B cell (primary cell): ENCODE data around the gene ELF1. TPM values are rescaled to one million over a fixed set of nuclear protein-coding genes. Genes with fewer than 3 reads are reported as not detected.

Experiments used
- ATAC-seq: fragments of 200-7000 bp; cut with Tn5 transposase; one replicate; pipeline ENCODE4 v1.10.0; 2021; ENCODE audit warnings: low read depth, mild to moderate bottlenecking, moderate number of reproducible peaks, moderate library complexity
- CTCF ChIA-PET: fragments of 350-600 bp; sonication (Branson Sonifier 250); formaldehyde crosslinking; loops from one replicate; lab custom pipeline; 2021; ENCODE audit warnings: antibody characterized with exemption, inconsistent platforms; lab: Charles Lee
- POLR2A ChIA-PET: fragments of 350-600 bp; sonication (Branson Sonifier 250); formaldehyde crosslinking; loops from one replicate; lab custom pipeline; 2021; ENCODE audit warnings: antibody characterized with exemption; lab: Charles Lee
- DNase-seq: peaks from one replicate; pipeline ENCODE4 v3.0.0; 2013
- H2AFZ ChIP-seq: 2 replicates; pipeline ENCODE4 v1.6.1; 2012; ENCODE audit warnings: mild to moderate bottlenecking, low read depth, low read length; ENCODE audit not compliant: insufficient read depth, poor library complexity, severe bottlenecking
- H3K27ac ChIP-seq, 2 donors: 1 replicate in 1 of 2; 2 replicates in 1 of 2; pipeline ENCODE4 v1.5.1; 2012 to 2013; ENCODE audit warnings: low read length in 2 of 2, mild to moderate bottlenecking in 2 of 2, moderate library complexity in 1 of 2
- H3K27me3 ChIP-seq, 4 experiments: fragments of 200-600 bp in 1 of 4; sonication (generic) in 1 of 4; replicated peaks in 1 of 4; 1 replicate in 2 of 4; 2 replicates in 2 of 4; pipeline versions ENCODE4 v1.6.1 to v1.7.0; 2013 to 2016; ENCODE audit warnings: low read length in 3 of 4, mild to moderate bottlenecking in 2 of 4, mixed read lengths in 1 of 4, moderate library complexity in 1 of 4; ENCODE audit not compliant: insufficient read depth in 4 of 4, control insufficient read depth in 3 of 4; ENCODE audit errors: control extremely low read depth in 1 of 4
- H3K36me3 ChIP-seq, 2 experiments: replicated peaks in 1 of 2; 1 replicate in 1 of 2; 2 replicates in 1 of 2; pipeline versions ENCODE4 v1.6.1 to v1.7.1; 2013; ENCODE audit warnings: low read length in 1 of 2; ENCODE audit not compliant: insufficient read depth in 2 of 2, control insufficient read depth in 1 of 2; ENCODE audit errors: control extremely low read depth in 1 of 2, extremely low read depth in 1 of 2
- H3K4me1 ChIP-seq, 2 donors: fragments of 200-600 bp in 1 of 2; sonication (generic) in 1 of 2; 1 replicate in 1 of 2; 2 replicates in 1 of 2; pipeline versions ENCODE4 v1.5.1 to v1.6.1; 2013 to 2017; ENCODE audit warnings: low read length in 2 of 2; ENCODE audit not compliant: control insufficient read depth in 2 of 2, insufficient read depth in 2 of 2
- H3K4me2 ChIP-seq: replicated peaks from 2 replicates; pipeline ENCODE3; 2012; ENCODE audit warnings: mild to moderate bottlenecking, low read depth, low read length; ENCODE audit not compliant: poor library complexity, severe bottlenecking
- H3K4me3 ChIP-seq, 5 experiments: fragments of 200-600 bp in 1 of 5; sonication (generic) in 1 of 5; 1 replicate in 3 of 5; 2 replicates in 2 of 5; pipeline versions ENCODE4 v1.5.1 to v1.7.0; 2011 to 2016; ENCODE audit warnings: low read length in 4 of 5, mild to moderate bottlenecking in 4 of 5, low read depth in 2 of 5, control low read depth in 1 of 5, moderate library complexity in 1 of 5; ENCODE audit not compliant: insufficient read depth in 1 of 5; ENCODE audit errors: control extremely low read depth in 1 of 5, extremely low read depth in 1 of 5
- H3K79me2 ChIP-seq: fragments of 200-600 bp; sonication (generic); one replicate; pipeline ENCODE4 v1.6.0; 2016; ENCODE audit warnings: low read length; ENCODE audit not compliant: control insufficient read depth, insufficient read depth
- H3K9ac ChIP-seq: fragments of 200-600 bp; sonication (generic); 2 replicates; pipeline ENCODE4 v1.6.1; 2017; ENCODE audit warnings: mild to moderate bottlenecking, low read length, moderate library complexity
- H3K9me3 ChIP-seq, 3 donors: one replicate each; pipeline versions ENCODE4 v1.6.1 to v1.7.1; 2013; ENCODE audit warnings: low read length in 2 of 3; ENCODE audit not compliant: control insufficient read depth in 2 of 3, insufficient read depth in 1 of 3; ENCODE audit errors: control extremely low read depth in 1 of 3
- H4K20me1 ChIP-seq: 2 replicates; pipeline ENCODE4 v1.6.0; 2012; ENCODE audit warnings: mild to moderate bottlenecking, low read length; ENCODE audit not compliant: insufficient read depth, control insufficient read depth, poor library complexity, severe bottlenecking
- H3K27ac Mint-ChIP-seq: one replicate; pipeline ENCODE4 v1.8.0; 2021; ENCODE audit warnings: mixed read lengths
- H3K27me3 Mint-ChIP-seq: one replicate; pipeline ENCODE4 v1.8.0; 2021; ENCODE audit warnings: mixed read lengths
- H3K4me1 Mint-ChIP-seq: one replicate; pipeline ENCODE4 v1.8.0; 2021; ENCODE audit warnings: mixed read lengths
- H3K4me3 Mint-ChIP-seq: one replicate; pipeline ENCODE4 v1.8.0; 2021; ENCODE audit warnings: mixed read lengths
- H3K9me3 Mint-ChIP-seq: one replicate; pipeline ENCODE4 v1.8.0; 2022; ENCODE audit warnings: mixed read lengths; ENCODE audit not compliant: insufficient read depth
- EZH2 ChIP-seq: IDR thresholded peaks from 2 replicates; pipeline ENCODE4 v1.6.1; 2012; ENCODE audit warnings: borderline replicate concordance, low read depth, mild to moderate bottlenecking, moderate library complexity, low read length; ENCODE audit not compliant: insufficient read depth, poor library complexity, severe bottlenecking
- WGBS: methylation state at CpG from one replicate; pipeline ENCODE4 v1.1.5; 2013; ENCODE audit warnings: missing lambda C conversion rate; ENCODE audit not compliant: insufficient coverage; 5-methylcytosine and 5-hydroxymethylcytosine counted together
- intact Hi-C: fragments of 100-400 bp; cut with micrococcal nuclease; formaldehyde crosslinking; loops from one replicate; pipeline ENCODE4 v1.10.0; 2022
- polyA plus RNA-seq: library from polyadenylated mRNA; depleted of rRNA; stranded (reverse); fragments of >200 nt; gene quantifications from 2 replicates; pipeline ENCODE4 v1.2.3, GENCODE V29; 2012
- total RNA-seq, 2 donors: library from RNA; stranded (reverse); fragments of 120-200 nt in 1 of 2; gene quantifications; 1 replicate in 1 of 2; 2 replicates in 1 of 2; pipeline versions ENCODE4 v1.2.3 to v1.2.4, GENCODE V29; 2013 to 2022
- TF ChIP-seq, protein P1 (sequence below): fragments of 200-600 bp; IDR thresholded peaks from one replicate; pipeline ENCODE4 v1.8.0; 2022; ENCODE audit warnings: antibody characterized with exemption, mild to moderate bottlenecking

The ELF1 gene
- total and polyA plus RNA-seq, 2 donors (not counting 1 experiment from before 2014, with no cell fraction given): 62.0 to 186 TPM

DNA sequence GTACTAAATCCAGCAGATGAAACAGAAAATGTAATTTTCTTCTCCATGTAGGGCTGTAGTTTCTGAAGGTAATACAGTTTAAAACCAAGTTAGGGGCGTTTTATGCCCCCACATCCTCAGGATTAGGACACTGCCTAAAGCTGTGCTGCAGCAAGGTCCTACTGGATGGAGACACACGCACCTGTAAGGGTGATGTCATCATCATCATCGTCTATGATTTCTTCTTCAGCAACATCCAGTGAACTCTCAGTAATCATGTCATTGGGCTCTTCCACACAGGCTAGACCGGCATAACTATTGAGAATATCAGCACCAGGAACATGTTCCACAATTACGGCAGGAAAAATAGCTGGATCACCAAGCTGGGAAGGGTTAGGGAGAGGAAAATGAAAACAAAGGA lies 60.5 kb downstream of the ELF1 start:
- ChIA-PET CTCF (interaction anchor here (1.5 kb wide), 1 partner anchor 95 kb away, joined by 6 read pairs; no protein-coding TSS in a partner anchor), POLR2A (no interaction called here)
- peak overlapping the region in 1 of 2 donors; percentile 21 for H3K27ac ChIP-seq
- peaks cover 17 to 23% of the 10 kb centered on the region in 2 experiments for H3K36me3 ChIP-seq
- H3K4me1 Mint-ChIP-seq: peaks cover 52% of the 10 kb centered on the region
- H3K9ac ChIP-seq: no peak overlapping the region
- no peaks in the 10 kb centered on the region for H3K9me3 Mint-ChIP-seq
- no peak overlapping the region for H3K4me2 ChIP-seq
- 100% methylated on average over 2 of the region's 5 CpGs for WGBS
- H3K4me3 ChIP-seq: no peak overlapping the region
- intact Hi-C loops: no loop called here
- no peaks in the 10 kb centered on the region for H3K27me3 Mint-ChIP-seq
- peak overlapping the region; percentile 28 for H3K27ac Mint-ChIP-seq
- peaks cover 56% of the 10 kb centered on the region for H4K20me1 ChIP-seq
- ATAC-seq: no peak
- H3K4me1 ChIP-seq: peaks cover 31 to 33% of the 10 kb centered on the region in 2 donors
- TF ChIP-seq, protein P1, sequence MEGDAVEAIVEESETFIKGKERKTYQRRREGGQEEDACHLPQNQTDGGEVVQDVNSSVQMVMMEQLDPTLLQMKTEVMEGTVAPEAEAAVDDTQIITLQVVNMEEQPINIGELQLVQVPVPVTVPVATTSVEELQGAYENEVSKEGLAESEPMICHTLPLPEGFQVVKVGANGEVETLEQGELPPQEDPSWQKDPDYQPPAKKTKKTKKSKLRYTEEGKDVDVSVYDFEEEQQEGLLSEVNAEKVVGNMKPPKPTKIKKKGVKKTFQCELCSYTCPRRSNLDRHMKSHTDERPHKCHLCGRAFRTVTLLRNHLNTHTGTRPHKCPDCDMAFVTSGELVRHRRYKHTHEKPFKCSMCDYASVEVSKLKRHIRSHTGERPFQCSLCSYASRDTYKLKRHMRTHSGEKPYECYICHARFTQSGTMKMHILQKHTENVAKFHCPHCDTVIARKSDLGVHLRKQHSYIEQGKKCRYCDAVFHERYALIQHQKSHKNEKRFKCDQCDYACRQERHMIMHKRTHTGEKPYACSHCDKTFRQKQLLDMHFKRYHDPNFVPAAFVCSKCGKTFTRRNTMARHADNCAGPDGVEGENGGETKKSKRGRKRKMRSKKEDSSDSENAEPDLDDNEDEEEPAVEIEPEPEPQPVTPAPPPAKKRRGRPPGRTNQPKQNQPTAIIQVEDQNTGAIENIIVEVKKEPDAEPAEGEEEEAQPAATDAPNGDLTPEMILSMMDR: no peak
- no peak for TF ChIP-seq EZH2
- peaks cover 79% of the 10 kb centered on the region for H3K79me2 ChIP-seq
- DNase-seq: no peak
- peak overlapping the region; percentile 6 for H3K4me3 Mint-ChIP-seq
- H2AFZ ChIP-seq: no peak overlapping the region
- no peaks in the 10 kb centered on the region for H3K27me3 ChIP-seq
- no peaks in the 10 kb centered on the region for H3K9me3 ChIP-seq

DNA sequence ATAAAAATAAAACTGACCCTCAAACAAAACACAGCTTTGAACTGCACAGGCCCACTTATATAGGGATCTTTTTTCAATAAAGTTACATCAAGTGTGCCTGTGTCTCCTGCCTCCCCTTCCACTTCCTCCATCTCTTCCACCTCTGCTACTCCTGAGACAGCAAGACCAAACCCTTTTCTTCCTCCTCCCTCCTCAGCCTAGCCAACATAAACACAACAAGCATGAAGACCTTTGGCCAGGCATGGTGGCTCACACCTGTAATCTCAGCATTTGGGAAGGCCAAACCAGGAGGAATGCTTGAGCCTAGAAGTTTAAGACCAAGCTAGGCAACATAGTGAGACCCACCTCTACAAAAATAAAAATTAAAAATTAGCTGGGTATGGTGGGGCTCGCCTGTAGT lies 72.6 kb downstream of the ELF1 start:
- no peaks in the 10 kb centered on the region for H3K27me3 Mint-ChIP-seq
- H3K79me2 ChIP-seq: peaks cover 68% of the 10 kb centered on the region
- ChIA-PET POLR2A (no interaction called here), CTCF (interaction anchor here (1.1 kb wide), 1 partner anchor 28 kb away, joined by 6 read pairs; no protein-coding TSS in a partner anchor)
- no peak overlapping the region for H3K4me3 Mint-ChIP-seq
- H3K27ac ChIP-seq: peak overlapping the region in 1 of 2 donors; percentile 45
- WGBS: no CpG with 5 or more reads among the region's 1 CpG
- H3K4me1 ChIP-seq: no peaks in the 10 kb centered on the region
- ATAC-seq: no peak
- peaks cover 25% of the 10 kb centered on the region for H4K20me1 ChIP-seq
- H3K27me3 ChIP-seq: no peaks in the 10 kb centered on the region
- H3K27ac Mint-ChIP-seq: peak overlapping the region; percentile 51
- DNase-seq: no peak
- no peak overlapping the region for H2AFZ ChIP-seq
- peaks cover 6% of the 10 kb centered on the region for H3K4me1 Mint-ChIP-seq
- H3K4me2 ChIP-seq: no peak overlapping the region
- H3K9me3 Mint-ChIP-seq: no peaks in the 10 kb centered on the region
- H3K9me3 ChIP-seq: no peaks in the 10 kb centered on the region
- H3K9ac ChIP-seq: no peak overlapping the region
- H3K36me3 ChIP-seq: peaks cover 3 to 89% of the 10 kb centered on the region in 2 experiments
- TF ChIP-seq, protein P1: no peak
- TF ChIP-seq EZH2: no peak
- intact Hi-C loops: loop anchor here (2.0 kb wide), 1 partner anchor 14 kb away; no protein-coding TSS in a partner anchor
- H3K4me3 ChIP-seq: no peak overlapping the region
